GM19467 (cell line): Measurements from ENCODE around the gene CAPN14.
"Not testable (repeated sequence)": the region's sequence is repeated elsewhere in the genome, so short reads cannot be mapped to it uniquely, and the experiment has no call there.

Experiments
- ATAC-seq: cut with Tn5 transposase; IDR thresholded peaks from one replicate; pipeline ENCODE4 v1.9.1; 2021; ENCODE audit warnings: mild to moderate bottlenecking, moderate library complexity; ENCODE audit not compliant: unreplicated experiment

The CAPN14 gene

DNA sequence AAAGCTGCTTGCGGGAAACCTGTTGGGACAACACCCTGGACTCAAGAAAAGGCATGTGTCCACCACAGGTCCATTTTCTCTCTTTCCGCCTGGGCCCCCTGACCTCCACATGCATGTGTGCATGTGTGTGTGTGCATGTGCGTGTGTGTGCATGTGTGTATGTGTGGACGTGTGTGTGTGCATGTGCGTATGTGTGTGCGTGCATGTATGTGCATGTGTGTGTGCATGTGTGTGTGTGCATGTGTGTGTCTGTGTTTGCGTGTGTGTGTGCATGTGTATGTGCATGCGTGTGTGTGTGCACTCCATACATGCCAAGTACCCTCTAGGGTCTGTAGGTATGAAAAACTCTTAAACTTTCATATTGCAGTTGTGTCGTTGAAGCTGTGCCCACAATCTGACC lies 16.3 kb downstream of the CAPN14 start:
- no peak for ATAC-seq

GRCh38 chr2:31199206-31199605 lies 18.1 kb downstream of the CAPN14 start:
- no peak for ATAC-seq

- no peak for ATAC-seq
Measured at GRCh38 chr2:31197669-31198068, 19.6 kb downstream of the CAPN14 start.

- ATAC-seq = no peak
Measured at GRCh38 chr2:31197166-31197565, 20.1 kb downstream of the CAPN14 start.

- ATAC-seq = no peak
Measured at GRCh38 chr2:31196622-31197021, 20.7 kb downstream of the CAPN14 start.

DNA sequence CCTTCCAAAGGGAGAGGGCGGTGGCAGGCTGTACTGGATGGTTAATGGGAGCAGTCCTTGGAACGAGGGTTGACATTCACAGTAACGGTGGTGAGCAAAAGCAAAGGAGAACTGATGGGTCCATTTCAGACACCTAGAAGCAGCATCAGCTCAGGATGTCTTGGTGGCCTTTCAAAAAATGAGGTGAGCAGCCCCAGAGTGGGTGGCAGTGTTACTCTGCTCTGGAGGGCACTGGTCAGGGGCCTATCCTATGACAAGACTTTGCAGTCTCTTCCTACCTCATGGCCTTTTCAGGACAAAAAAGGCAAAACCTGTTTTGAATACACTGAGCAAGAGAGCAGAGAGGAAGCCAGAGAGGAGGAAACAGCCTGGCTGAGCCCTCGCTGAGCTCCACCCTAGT lies 23.5 kb downstream of the CAPN14 start:
- ATAC-seq = no peak

DNA sequence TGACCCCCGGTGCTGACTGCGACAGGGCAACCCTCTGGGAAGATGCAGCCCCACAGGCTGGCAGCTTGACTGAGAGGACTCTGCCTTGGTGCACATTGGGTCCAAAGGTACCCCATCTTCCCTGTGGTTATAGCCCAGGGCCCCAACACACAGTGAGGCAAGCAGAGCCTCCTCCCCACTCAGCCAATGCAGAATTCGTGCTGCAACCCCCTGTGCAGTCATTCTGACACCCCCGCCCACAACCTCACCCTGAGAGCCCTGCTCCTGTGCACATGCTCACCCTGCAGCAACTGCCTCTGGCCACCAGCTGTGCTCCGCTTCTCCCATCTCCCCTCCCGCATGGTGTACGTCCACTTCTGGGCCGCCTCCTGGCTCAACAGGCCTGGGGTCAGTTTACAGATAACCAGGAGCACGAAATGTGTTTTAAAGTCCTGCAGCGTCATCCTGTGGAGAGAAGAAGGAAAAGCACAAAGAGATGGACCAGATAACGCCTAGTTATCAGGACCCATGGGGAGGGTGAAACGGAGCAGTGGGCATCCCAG lies 24.4 kb downstream of the CAPN14 start:
- ATAC-seq = no peak

- ATAC-seq = no peak
Measured at GRCh38 chr2:31192396-31192795, 24.9 kb downstream of the CAPN14 start.

- ATAC-seq = no peak
Measured at GRCh38 chr2:31191931-31192330, 25.4 kb downstream of the CAPN14 start.

GRCh38 chr2:31190188-31190587 lies 27.1 kb downstream of the CAPN14 start:
- ATAC-seq = no peak

DNA sequence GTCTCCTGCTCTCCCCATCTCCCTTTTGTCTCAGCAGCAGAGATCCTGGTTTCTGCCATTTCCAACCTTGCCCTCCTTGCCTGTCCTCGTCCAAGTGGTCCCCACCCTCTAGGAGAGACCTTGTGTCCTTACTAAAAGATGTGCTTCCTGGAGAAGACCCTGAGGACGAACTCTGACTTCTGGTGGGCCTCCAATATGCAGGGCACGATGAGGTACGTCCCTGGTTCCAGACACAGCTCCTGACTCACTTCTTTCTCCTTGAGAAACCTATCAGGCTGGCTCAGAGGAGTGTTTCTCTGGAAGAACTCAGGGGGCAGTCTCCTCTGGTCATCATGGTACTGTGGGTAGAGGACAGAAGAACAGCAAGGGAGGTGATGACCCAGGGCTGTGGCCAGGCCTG lies 28.2 kb downstream of the CAPN14 start:
- no peak for ATAC-seq

DNA sequence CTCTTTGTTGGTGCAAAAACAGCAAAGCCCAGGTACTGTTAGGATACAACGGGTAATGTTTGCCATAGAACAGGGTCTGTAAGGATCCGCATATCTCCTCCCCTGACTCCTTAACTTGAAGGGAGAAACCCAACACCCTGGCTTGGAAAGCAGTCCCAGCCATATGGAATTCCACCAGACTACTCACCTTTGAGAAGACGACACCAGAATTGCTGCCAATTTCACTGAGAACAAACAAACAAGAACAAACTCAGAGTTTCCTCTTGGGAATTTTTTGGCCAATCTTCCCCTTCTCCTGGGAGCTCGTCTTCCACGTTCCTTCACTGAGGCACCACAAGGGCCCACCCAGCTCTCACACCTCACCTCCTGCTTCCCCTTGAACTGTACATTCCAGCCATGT lies 29.2 kb downstream of the CAPN14 start:
- no peak for ATAC-seq

DNA sequence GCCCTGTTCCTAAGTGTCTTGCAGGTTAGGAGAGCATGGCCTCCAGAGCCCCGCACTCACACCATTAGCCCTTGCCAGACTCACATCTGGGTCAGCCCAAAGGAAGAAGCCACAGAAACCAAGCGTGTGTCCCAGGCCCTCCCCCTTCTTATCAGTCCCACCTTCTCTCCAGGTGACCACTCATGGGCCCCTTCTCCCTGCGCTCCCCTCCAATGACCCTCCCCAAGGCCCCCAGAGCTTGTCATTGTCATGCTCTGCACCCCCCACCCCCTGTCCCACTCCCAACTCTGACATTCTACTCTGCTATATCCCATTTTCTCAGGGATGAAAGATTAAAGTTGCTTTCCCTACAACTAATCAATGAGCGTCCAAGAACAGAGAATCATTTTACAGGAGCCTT lies 30.1 kb downstream of the CAPN14 start:
- ATAC-seq = no peak

- not testable (repeated sequence) for ATAC-seq
Measured at GRCh38 chr2:31183973-31184372, 33.3 kb downstream of the CAPN14 start.

DNA sequence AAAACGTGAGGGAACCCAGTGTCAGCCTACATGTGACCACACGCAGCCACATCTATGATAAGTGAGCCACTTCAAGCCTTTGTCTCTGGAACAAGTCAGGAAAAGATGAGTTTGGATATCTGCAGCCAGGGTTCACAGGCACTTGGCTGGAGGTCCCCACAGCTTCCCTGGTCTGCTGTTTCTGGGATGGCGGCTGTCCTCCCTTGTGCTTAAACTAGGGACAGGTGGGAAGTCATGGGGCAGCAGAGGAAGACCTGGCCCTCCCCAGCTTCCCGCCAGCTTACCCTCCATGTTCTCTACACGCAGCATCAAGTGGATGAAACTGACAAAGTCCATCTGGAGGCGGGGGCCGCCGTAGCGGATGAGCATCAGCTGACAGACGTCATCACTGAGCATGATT lies 40.6 kb downstream of the CAPN14 start:
- no peak for ATAC-seq

GRCh38 chr2:31171142-31171541 lies 46.2 kb downstream of the CAPN14 start:
- no peak for ATAC-seq

DNA sequence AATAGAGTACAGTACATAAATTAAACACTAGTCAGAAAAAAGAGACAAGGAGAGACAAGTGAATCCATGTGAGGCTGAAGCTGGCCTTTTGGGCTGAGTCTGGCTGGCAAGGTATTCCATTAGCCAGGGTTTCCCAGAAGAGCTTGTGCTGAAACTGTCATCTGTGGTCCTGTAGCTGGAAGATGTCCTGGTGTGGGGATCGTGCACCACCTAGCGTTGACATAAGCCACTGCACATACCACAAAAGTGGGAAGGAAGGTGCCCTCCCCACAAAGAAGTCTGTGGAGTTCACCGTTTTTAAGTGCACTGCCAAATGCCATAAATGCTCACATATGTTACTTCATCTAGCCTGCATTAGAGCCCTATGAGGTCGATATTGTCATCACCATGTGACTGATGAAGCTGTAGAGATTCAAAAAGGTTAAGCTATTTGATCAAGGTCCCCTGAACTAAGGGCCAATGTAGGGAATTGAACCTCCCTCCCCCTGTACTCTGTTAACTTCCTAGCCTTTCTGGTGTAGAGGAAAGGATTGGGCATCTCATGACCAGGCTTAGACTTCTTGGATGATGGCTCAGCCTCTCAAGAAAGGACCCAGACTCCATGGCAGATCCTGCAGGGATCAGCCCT lies 47.1 kb downstream of the CAPN14 start:
- peak; percentile 62 for ATAC-seq

GRCh38 chr2:31168291-31168690 lies 49.0 kb downstream of the CAPN14 start:
- ATAC-seq = no peak

GRCh38 chr2:31166925-31167324 lies 50.4 kb downstream of the CAPN14 start:
- no peak for ATAC-seq

DNA sequence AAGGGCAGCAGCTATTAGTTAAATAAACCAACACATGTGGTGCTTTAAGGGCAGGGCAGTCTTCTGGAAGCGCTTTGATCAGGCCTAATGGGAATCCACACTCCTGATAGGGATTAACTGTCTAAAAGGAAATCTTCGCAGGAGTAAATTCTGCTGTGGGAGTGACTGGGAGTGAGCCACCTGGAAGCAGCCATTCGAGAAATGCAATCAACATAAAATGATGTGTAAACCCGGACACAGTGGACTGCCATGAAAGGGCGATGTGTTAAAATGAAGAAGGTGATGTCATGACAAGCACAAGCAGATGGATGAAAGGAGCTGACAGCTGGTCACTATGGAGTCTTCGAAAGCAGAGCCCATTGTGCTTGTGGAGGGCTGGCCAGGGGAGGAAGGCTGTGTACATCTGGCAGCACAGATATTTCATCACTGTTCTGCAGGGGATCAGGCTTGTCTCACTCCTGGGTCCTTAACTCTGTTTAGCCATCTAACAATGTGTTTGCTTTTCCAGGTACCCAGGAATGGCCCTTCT lies 54.2 kb downstream of the CAPN14 start:
- no peak for ATAC-seq

- no peak for ATAC-seq
Measured at GRCh38 chr2:31161637-31162036, 55.7 kb downstream of the CAPN14 start.

DNA sequence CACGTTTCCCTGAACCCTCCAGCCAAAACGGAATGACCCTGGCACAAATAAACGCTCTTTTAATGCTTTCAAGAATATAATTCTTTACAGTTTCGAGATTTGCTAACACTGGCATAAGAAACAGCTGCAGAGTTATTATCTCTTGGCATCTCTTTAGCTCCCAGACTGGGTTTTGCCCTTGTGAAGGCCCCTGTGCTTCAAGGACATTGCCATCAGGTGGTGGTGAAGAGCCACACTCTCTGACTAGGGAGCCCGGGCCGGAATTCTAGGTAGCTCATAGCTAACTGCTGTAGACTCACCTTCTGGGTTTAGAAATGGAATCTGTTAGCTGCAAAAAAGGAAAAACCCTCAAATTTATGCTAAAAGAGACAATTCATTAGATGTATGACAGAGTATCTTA lies 65.8 kb downstream of the CAPN14 start:
- no peak for ATAC-seq

- no peak for ATAC-seq
Measured at GRCh38 chr2:31150120-31150670, 67.1 kb downstream of the CAPN14 start.
